Heart left ventricle (tissue), 13 donors: ENCODE measurements around the gene MLST8.
A peak's percentile ranks its signal among the peaks of the same experiment; 100 is the strongest.

ENCODE experiments used
- CTCF ChIP-seq, 12 donors: fragments of 200-600 bp; sonication (generic) in 4 of 12; IDR thresholded peaks; one replicate each; pipeline versions ENCODE4 v1.5.0 to v1.8.0; 2018 to 2022; ENCODE audit warnings: antibody characterized with exemption in 12 of 12, mild to moderate bottlenecking in 5 of 12
- POLR2A ChIP-seq, 2 donors: fragments of 450-650 bp; IDR thresholded peaks; one replicate each; pipeline ENCODE4 v1.6.1; 2017; ENCODE audit warnings: antibody characterized with exemption in 2 of 2, mild to moderate bottlenecking in 2 of 2, moderate library complexity in 2 of 2
- donor health status: ischemic (EF 13 %, LVEDD 7.1; RV severe dilation, severe dysfunction).
- donor health status: DM: no; HTN: yes; CAD: no.
- donor health status: DM: no; HTN: no; CAD: no.
- donor health status: ischemic (EF 25% LVEDD 6.9; RV normal size, moderate dysfunction).
- donor health status: ischemic (EF 25% LVEDD 5.7; RV mildly dilated, moderate dysfunction).
- donor health status: ischemic (EF 35%, LVEDD 5.7; RV mildly dilated, moderate dysfunction).
- donor health status: nonischemic (EF 11% LVEDD 7.7; RV severe dilation, severe dysfunction).
- donor health status: DM: yes; HTN: yes; CAD: no.
- donor health status: PGD.
- donor health status: ischemic (EF 29% LVEDD 5.4; RV normal size, mild dysfunction).
- donor health status: nonischemic (EF 23%, LVEDD 6.1; RV moderate dilation, normal function).

- TF ChIP-seq CTCF (IDR thresholded peaks at IDR 0.05), result peak in 1 of 12 donors; percentile 1
- no peak for TF ChIP-seq POLR2A (IDR thresholded peaks at IDR 0.05)
Observed at GRCh38 chr16:2205967-2206313, 686 bp downstream of the MLST8 start.
